ENCODE results near the gene ZNF609. TPM values are rescaled to one million over a fixed set of nuclear protein-coding genes. Genes with fewer than 3 reads are reported as not detected.
A peak's percentile ranks its signal among the peaks of the same experiment; 100 is the strongest.

The ZNF609 gene
- polyA plus RNA-seq, 1 donor: 24.4 TPM

- no peaks in the 10 kb centered on the region for H3K9me3 ChIP-seq (ENCODE audit: control insufficient read depth, low read depth, low read length)
- H3K36me3 ChIP-seq (ENCODE audit: control insufficient read depth, insufficient read depth, low read length): no peaks in the 10 kb centered on the region
- DNase-seq: no peak
- H3K27me3 ChIP-seq (ENCODE audit: control insufficient read depth, insufficient read depth, low read length): no peaks in the 10 kb centered on the region
- peak overlapping the region; percentile 0 for H3K27ac ChIP-seq (ENCODE audit: low read length)
- no peak overlapping the region for H3K4me3 ChIP-seq (ENCODE audit: low read length)
- WGBS (ENCODE audit: insufficient coverage, low lambda C conversion rate): 60% methylated on average over 2 of the region's 2 CpGs
- peaks cover 16% of the 10 kb centered on the region for H3K4me1 ChIP-seq (ENCODE audit: control insufficient read depth, insufficient read depth, low read length)
Observed at GRCh38 chr15:64560998-64561397, 100.6 kb downstream of the ZNF609 start.

DNA sequence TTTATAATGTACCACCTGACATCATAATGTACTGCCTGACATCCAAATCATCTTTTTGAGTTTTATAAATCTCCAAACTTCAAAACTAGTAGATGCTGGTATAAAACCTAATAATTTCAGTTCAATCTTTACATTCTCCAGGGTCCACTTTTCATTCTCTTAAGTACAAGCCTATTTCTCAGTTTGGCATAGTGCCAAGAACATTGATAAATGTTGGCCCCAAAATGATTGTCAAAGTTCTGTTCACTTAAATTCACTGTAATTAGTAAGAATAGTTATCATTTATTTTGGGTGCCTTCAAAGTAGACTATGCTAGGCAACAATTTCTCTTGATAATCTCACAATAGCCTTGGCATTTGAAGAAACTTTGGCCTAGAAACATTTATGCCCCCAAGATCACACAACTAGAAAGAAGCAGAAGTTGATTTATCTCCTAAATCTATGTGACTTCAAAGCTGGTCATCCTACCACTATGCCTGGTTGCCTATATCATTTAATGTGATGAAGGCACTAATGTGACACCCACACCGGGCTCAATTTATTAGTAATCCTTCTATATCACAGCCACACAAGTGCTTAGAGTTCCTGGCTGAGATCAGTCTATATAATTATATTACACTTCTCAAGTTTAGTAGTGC is 101.7 kb downstream of the ZNF609 start:
- no peak for DNase-seq
- H3K36me3 ChIP-seq (ENCODE audit: control insufficient read depth, insufficient read depth, low read length): no peaks in the 10 kb centered on the region
- no peak overlapping the region for H3K27ac ChIP-seq (ENCODE audit: low read length)
- H3K4me3 ChIP-seq (ENCODE audit: low read length): no peak overlapping the region
- H3K27me3 ChIP-seq (ENCODE audit: control insufficient read depth, insufficient read depth, low read length): no peaks in the 10 kb centered on the region
- peaks cover 22% of the 10 kb centered on the region for H3K4me1 ChIP-seq (ENCODE audit: control insufficient read depth, insufficient read depth, low read length)
- no CpG with 5 or more reads among the region's 1 CpG for WGBS (ENCODE audit: insufficient coverage, low lambda C conversion rate)
- no peaks in the 10 kb centered on the region for H3K9me3 ChIP-seq (ENCODE audit: control insufficient read depth, low read depth, low read length)

DNA sequence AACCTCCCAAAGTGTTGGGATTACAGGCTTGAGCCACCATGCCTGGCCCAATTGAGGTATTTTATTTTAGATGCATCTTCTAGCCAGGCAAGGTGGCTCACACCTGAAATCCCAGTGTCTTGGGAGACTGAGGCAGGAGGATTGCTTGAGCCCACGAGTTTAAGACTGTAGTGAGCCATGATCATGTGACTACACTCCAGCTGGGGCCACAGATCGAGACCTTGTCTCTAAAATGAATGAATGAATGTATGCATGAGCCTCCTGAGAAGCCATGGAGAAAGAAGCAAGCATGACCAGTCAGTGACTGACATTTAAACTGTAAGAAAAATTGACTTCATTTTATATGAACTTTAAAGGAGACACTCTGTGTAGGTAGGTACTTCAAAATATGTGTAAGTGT is 105.7 kb downstream of the ZNF609 start:
- no peak overlapping the region for H3K4me3 ChIP-seq (ENCODE audit: low read length)
- H3K27ac ChIP-seq (ENCODE audit: low read length): peak overlapping the region; percentile 65
- peaks cover 10% of the 10 kb centered on the region for H3K4me1 ChIP-seq (ENCODE audit: control insufficient read depth, insufficient read depth, low read length)
- H3K27me3 ChIP-seq (ENCODE audit: control insufficient read depth, insufficient read depth, low read length): no peaks in the 10 kb centered on the region
- no peak for DNase-seq
- no CpG with 5 or more reads among the region's 2 CpGs for WGBS (ENCODE audit: insufficient coverage, low lambda C conversion rate)
- H3K9me3 ChIP-seq (ENCODE audit: control insufficient read depth, low read depth, low read length): no peaks in the 10 kb centered on the region
- no peaks in the 10 kb centered on the region for H3K36me3 ChIP-seq (ENCODE audit: control insufficient read depth, insufficient read depth, low read length)

GRCh38 chr15:64566629-64567427 is 106.5 kb downstream of the ZNF609 start:
- Histone ChIP-seq H3K9me3 (ENCODE audit: control insufficient read depth, low read depth, low read length) (no peaks in the 10 kb centered on the region), H3K27me3 (ENCODE audit: control insufficient read depth, insufficient read depth, low read length) (no peaks in the 10 kb centered on the region), H3K4me1 (ENCODE audit: control insufficient read depth, insufficient read depth, low read length) (peaks cover 10% of the 10 kb centered on the region), H3K36me3 (ENCODE audit: control insufficient read depth, insufficient read depth, low read length) (no peaks in the 10 kb centered on the region), H3K4me3 (ENCODE audit: low read length) (no peak overlapping the region), H3K27ac (ENCODE audit: low read length) (peak overlapping the region; percentile 80)
- 75% methylated on average over 1 of the region's 11 CpGs for WGBS (ENCODE audit: insufficient coverage, low lambda C conversion rate)
- peak; percentile 71 to 78 for DNase-seq

DNA sequence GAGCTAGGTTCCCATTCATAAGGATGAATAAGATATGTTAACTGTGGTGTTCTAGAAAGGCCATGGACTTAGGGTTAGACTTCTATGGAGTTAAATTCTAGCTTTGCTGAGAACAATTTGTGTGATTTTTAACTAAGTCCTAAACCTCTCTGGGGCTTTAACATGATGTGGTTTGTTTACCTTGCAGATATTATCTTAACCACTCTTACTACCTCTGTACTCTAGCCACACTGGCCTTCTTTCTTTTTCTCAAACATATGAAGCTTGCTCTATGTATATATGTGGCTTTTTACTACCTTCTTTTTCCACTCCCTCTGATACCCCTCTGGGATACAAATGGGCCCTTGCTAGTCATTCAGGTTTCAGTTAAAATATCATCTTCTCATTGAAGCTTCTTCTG is 108.4 kb downstream of the ZNF609 start:
- Histone ChIP-seq H3K9me3 (ENCODE audit: control insufficient read depth, low read depth, low read length) (no peaks in the 10 kb centered on the region), H3K27me3 (ENCODE audit: control insufficient read depth, insufficient read depth, low read length) (no peaks in the 10 kb centered on the region), H3K4me3 (ENCODE audit: low read length) (no peak overlapping the region), H3K4me1 (ENCODE audit: control insufficient read depth, insufficient read depth, low read length) (peaks cover 10% of the 10 kb centered on the region), H3K36me3 (ENCODE audit: control insufficient read depth, insufficient read depth, low read length) (no peaks in the 10 kb centered on the region), H3K27ac (ENCODE audit: low read length) (no peak overlapping the region)
- DNase-seq: no peak

GRCh38 chr15:64571857-64572291 is 111.5 kb downstream of the ZNF609 start:
- peaks cover 13% of the 10 kb centered on the region for H3K4me1 ChIP-seq (ENCODE audit: control insufficient read depth, insufficient read depth, low read length)
- no peaks in the 10 kb centered on the region for H3K36me3 ChIP-seq (ENCODE audit: control insufficient read depth, insufficient read depth, low read length)
- DNase-seq: no peak
- H3K9me3 ChIP-seq (ENCODE audit: control insufficient read depth, low read depth, low read length): no peaks in the 10 kb centered on the region
- no peak overlapping the region for H3K4me3 ChIP-seq (ENCODE audit: low read length)
- H3K27ac ChIP-seq (ENCODE audit: low read length): no peak overlapping the region
- H3K27me3 ChIP-seq (ENCODE audit: control insufficient read depth, insufficient read depth, low read length): no peaks in the 10 kb centered on the region
- no CpG with 5 or more reads among the region's 4 CpGs for WGBS (ENCODE audit: insufficient coverage, low lambda C conversion rate)

GRCh38 chr15:64572856-64573255 is 112.5 kb downstream of the ZNF609 start:
- Histone ChIP-seq H3K36me3 (ENCODE audit: control insufficient read depth, insufficient read depth, low read length) (no peaks in the 10 kb centered on the region), H3K27me3 (ENCODE audit: control insufficient read depth, insufficient read depth, low read length) (no peaks in the 10 kb centered on the region), H3K9me3 (ENCODE audit: control insufficient read depth, low read depth, low read length) (no peaks in the 10 kb centered on the region), H3K27ac (ENCODE audit: low read length) (no peak overlapping the region), H3K4me1 (ENCODE audit: control insufficient read depth, insufficient read depth, low read length) (peaks cover 13% of the 10 kb centered on the region), H3K4me3 (ENCODE audit: low read length) (no peak overlapping the region)
- DNase-seq: no peak
- 100% methylated on average over 1 of the region's 6 CpGs for WGBS (ENCODE audit: insufficient coverage, low lambda C conversion rate)

GRCh38 chr15:64574301-64575017 is 114.1 kb downstream of the ZNF609 start:
- Histone ChIP-seq H3K27me3 (ENCODE audit: control insufficient read depth, insufficient read depth, low read length) (no peaks in the 10 kb centered on the region), H3K9me3 (ENCODE audit: control insufficient read depth, low read depth, low read length) (no peaks in the 10 kb centered on the region), H3K4me1 (ENCODE audit: control insufficient read depth, insufficient read depth, low read length) (peaks cover 9% of the 10 kb centered on the region), H3K4me3 (ENCODE audit: low read length) (no peak overlapping the region), H3K27ac (ENCODE audit: low read length) (no peak overlapping the region), H3K36me3 (ENCODE audit: control insufficient read depth, insufficient read depth, low read length) (no peaks in the 10 kb centered on the region)
- WGBS (ENCODE audit: insufficient coverage, low lambda C conversion rate): no CpG with 5 or more reads among the region's 1 CpG
- DNase-seq: peak in 1 of 2 donors; percentile 50

GRCh38 chr15:64580696-64581407 is 120.5 kb downstream of the ZNF609 start:
- Histone ChIP-seq H3K4me1 (ENCODE audit: control insufficient read depth, insufficient read depth, low read length) (peaks cover 3% of the 10 kb centered on the region), H3K27me3 (ENCODE audit: control insufficient read depth, insufficient read depth, low read length) (no peaks in the 10 kb centered on the region), H3K9me3 (ENCODE audit: control insufficient read depth, low read depth, low read length) (peaks cover 3% of the 10 kb centered on the region), H3K4me3 (ENCODE audit: low read length) (no peak overlapping the region), H3K27ac (ENCODE audit: low read length) (no peak overlapping the region), H3K36me3 (ENCODE audit: control insufficient read depth, insufficient read depth, low read length) (no peaks in the 10 kb centered on the region)
- WGBS (ENCODE audit: insufficient coverage, low lambda C conversion rate): no CpG with 5 or more reads among the region's 9 CpGs
- DNase-seq: no peak

DNA sequence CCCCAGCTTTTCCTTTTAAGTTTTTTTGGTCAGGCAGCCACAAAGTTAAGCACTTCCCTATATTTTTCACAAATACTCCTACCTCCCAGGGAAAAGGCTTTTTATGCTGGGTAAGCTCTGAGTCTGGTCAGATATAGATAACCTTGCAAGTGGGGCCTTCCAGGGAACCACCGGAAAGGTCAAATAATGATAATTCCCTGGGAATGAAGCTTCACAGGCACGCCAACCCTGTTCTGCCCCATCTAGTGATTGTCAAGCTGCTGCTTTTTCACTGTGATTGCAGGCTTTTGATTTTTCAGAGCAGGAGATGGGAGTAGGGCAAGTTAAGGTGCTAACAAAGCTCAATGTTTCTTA is 121.0 kb downstream of the ZNF609 start:
- Histone ChIP-seq H3K27me3 (ENCODE audit: control insufficient read depth, insufficient read depth, low read length) (no peaks in the 10 kb centered on the region), H3K4me3 (ENCODE audit: low read length) (no peak overlapping the region), H3K27ac (ENCODE audit: low read length) (no peak overlapping the region), H3K9me3 (ENCODE audit: control insufficient read depth, low read depth, low read length) (peaks cover 3% of the 10 kb centered on the region), H3K36me3 (ENCODE audit: control insufficient read depth, insufficient read depth, low read length) (no peaks in the 10 kb centered on the region), H3K4me1 (ENCODE audit: control insufficient read depth, insufficient read depth, low read length) (peaks cover 3% of the 10 kb centered on the region)
- DNase-seq: no peak
- WGBS (ENCODE audit: insufficient coverage, low lambda C conversion rate): no CpG with 5 or more reads among the region's 2 CpGs

Data from large intestine (tissue), 3 donors.